Prostate gland (tissue), 2 donors: ENCODE data around the gene EWSR1. TPM values are rescaled to one million over a fixed set of nuclear protein-coding genes. Genes with fewer than 3 reads are reported as not detected.
A peak's percentile ranks its signal among the peaks of the same experiment; 100 is the strongest.

Source experiments
- DNase-seq: peaks from one replicate; pipeline ENCODE4 v3.0.0-alpha.2; 2019; ENCODE audit warnings: low spot score
- H3K27ac ChIP-seq, 2 donors: fragments of 200-600 bp; sonication (generic); 2 replicates each; pipeline ENCODE4 v1.5.1; 2017 to 2019
- H3K27me3 ChIP-seq: fragments of 200-600 bp; sonication (generic); replicated peaks from 2 replicates; pipeline ENCODE4 v1.5.1; 2019; ENCODE audit not compliant: insufficient read depth
- H3K36me3 ChIP-seq, 2 donors: fragments of 200-600 bp; sonication (generic); 1 replicate in 1 of 2; 2 replicates in 1 of 2; pipeline versions ENCODE4 v1.5.1 to v1.8.1; 2017 to 2019
- H3K4me1 ChIP-seq: fragments of 200-600 bp; sonication (generic); replicated peaks from 2 replicates; pipeline ENCODE4 v1.5.1; 2019
- H3K4me3 ChIP-seq, 2 donors: fragments of 200-600 bp; sonication (generic); 2 replicates each; pipeline ENCODE4 v1.5.1; 2017 to 2019
- H3K9me3 ChIP-seq: fragments of 200-600 bp; sonication (generic); 2 replicates; pipeline ENCODE4 v1.5.1; 2017
- POLR2A ChIP-seq: fragments of 450-650 bp; IDR thresholded peaks from one replicate; pipeline ENCODE4 v1.6.1; 2016; ENCODE audit warnings: antibody characterized with exemption, mild to moderate bottlenecking
- POLR2AphosphoS5 ChIP-seq: sonication (generic); formaldehyde crosslinking; IDR thresholded peaks from one replicate; pipeline ENCODE4 v1.6.1; 2017; ENCODE audit warnings: antibody characterized with exemption
- WGBS: methylation state at CpG from one replicate; pipeline ENCODE4 v1.1.5; 2018; 5-methylcytosine and 5-hydroxymethylcytosine counted together
- intact Hi-C: fragments of 100-400 bp; cut with DNase I; formaldehyde crosslinking; loops from one replicate; pipeline ENCODE4 v1.14.2; 2022
- total RNA-seq, 2 donors: library from RNA; depleted of rRNA; stranded (reverse); fragments of >200 nt; gene quantifications; one replicate each; pipeline ENCODE4 v1.1.0, GENCODE V29; 2016
- TF ChIP-seq, protein P1 (sequence below), 4 experiments: fragments of 200-600 bp in 2 of 4; fragments of 450-650 bp in 2 of 4; sonication (generic) in 2 of 4; IDR thresholded peaks; 1 replicate in 3 of 4; 2 replicates in 1 of 4; pipeline ENCODE4 v1.5.1; 2016 to 2019; ENCODE audit warnings: antibody characterized with exemption in 4 of 4, mild to moderate bottlenecking in 2 of 4, moderate library complexity in 2 of 4

Gene EWSR1
- total RNA-seq, 2 donors from 2014 or later = 181 to 213 TPM

DNA sequence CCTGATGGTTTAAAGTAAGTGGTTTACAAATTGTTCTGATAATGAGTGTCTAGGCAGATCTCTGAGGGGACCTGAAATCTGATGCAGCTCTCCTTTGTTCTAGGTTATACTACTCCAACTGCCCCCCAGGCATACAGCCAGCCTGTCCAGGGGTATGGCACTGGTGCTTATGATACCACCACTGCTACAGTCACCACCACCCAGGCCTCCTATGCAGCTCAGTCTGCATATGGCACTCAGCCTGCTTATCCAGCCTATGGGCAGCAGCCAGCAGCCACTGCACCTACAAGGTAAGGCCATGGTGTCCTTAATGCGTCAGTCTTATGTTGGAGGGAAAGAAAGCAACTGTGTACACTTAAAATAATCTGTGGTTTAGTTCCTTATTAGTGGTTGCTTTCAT is 9.9 kb downstream of the EWSR1 start:
- intact Hi-C loops = no loop called here
- H3K9me3 ChIP-seq = no peaks in the 10 kb centered on the region
- no peaks in the 10 kb centered on the region for H3K4me1 ChIP-seq
- TF ChIP-seq POLR2A = no peak
- TF ChIP-seq POLR2AphosphoS5 = no peak
- TF ChIP-seq, protein P1, sequence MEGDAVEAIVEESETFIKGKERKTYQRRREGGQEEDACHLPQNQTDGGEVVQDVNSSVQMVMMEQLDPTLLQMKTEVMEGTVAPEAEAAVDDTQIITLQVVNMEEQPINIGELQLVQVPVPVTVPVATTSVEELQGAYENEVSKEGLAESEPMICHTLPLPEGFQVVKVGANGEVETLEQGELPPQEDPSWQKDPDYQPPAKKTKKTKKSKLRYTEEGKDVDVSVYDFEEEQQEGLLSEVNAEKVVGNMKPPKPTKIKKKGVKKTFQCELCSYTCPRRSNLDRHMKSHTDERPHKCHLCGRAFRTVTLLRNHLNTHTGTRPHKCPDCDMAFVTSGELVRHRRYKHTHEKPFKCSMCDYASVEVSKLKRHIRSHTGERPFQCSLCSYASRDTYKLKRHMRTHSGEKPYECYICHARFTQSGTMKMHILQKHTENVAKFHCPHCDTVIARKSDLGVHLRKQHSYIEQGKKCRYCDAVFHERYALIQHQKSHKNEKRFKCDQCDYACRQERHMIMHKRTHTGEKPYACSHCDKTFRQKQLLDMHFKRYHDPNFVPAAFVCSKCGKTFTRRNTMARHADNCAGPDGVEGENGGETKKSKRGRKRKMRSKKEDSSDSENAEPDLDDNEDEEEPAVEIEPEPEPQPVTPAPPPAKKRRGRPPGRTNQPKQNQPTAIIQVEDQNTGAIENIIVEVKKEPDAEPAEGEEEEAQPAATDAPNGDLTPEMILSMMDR (IDR thresholded peaks at IDR 0.05) = no peak
- DNase-seq = no peak
- H3K36me3 ChIP-seq = peaks cover 2 to 17% of the 10 kb centered on the region in 2 donors
- no peaks in the 10 kb centered on the region for H3K27me3 ChIP-seq
- no peak overlapping the region for H3K27ac ChIP-seq
- no peak overlapping the region for H3K4me3 ChIP-seq
- WGBS = 89% methylated on average over 1 of the region's 1 CpG

DNA sequence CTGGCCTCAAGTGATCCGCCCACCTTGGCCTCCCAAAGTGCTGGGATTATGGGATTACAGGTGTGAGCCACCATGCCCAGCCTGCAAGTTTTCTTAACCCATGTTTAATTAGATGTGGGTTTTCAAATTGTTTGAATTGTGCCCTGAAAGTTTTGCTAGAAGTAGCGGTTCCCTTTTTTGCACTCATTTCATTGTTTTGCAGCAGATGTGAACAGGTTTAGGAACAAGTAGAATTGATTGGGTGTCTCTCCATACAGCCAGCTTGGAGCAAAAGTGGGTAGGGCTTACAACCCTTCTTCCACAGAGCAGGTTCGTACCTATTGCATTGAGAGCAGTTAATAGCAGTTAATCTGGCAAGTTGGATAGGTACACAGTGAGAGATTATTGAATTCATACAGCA is 16.1 kb downstream of the EWSR1 start:
- Histone ChIP-seq H3K36me3 (peaks cover 28 to 30% of the 10 kb centered on the region in 2 donors), H3K27ac (no peak overlapping the region), H3K4me3 (no peak overlapping the region), H3K4me1 (no peaks in the 10 kb centered on the region), H3K27me3 (no peaks in the 10 kb centered on the region), H3K9me3 (no peaks in the 10 kb centered on the region)
- DNase-seq = no peak
- intact Hi-C loops = no loop called here
- no peak for TF ChIP-seq POLR2A
- TF ChIP-seq, protein P1 (IDR thresholded peaks at IDR 0.05) = no peak
- TF ChIP-seq POLR2AphosphoS5 = no peak
- 96% methylated on average over 3 of the region's 3 CpGs for WGBS

DNA sequence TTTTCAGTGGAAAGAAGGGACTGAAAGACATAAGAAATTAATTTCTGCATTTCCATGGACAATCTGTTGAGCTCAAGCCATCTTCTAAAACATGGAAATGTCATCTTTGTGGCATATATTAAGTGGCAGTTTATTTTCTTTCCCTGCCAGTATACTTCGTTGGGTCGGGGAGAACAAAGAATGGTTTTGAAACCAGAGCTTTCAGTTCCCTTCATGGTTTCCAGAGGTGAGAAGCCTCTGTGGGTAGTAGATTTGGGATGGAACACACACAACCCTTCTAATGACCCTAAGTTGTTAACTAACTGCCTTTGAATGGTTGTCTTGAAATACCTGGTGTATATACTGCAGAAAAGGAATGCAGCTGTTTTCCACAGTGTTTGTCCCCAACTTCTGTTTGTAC is 20.8 kb downstream of the EWSR1 start:
- H3K36me3 ChIP-seq = peaks cover 21 to 23% of the 10 kb centered on the region in 2 donors
- no peaks in the 10 kb centered on the region for H3K27me3 ChIP-seq
- H3K4me3 ChIP-seq = no peak overlapping the region
- TF ChIP-seq POLR2A (no peak), POLR2AphosphoS5 (no peak)
- TF ChIP-seq, protein P1 (IDR thresholded peaks at IDR 0.05) = no peak
- no peak overlapping the region for H3K27ac ChIP-seq
- no peak for DNase-seq
- H3K9me3 ChIP-seq = no peaks in the 10 kb centered on the region
- intact Hi-C loops = no loop called here
- 14% methylated on average over 2 of the region's 2 CpGs for WGBS
- peaks cover 9% of the 10 kb centered on the region for H3K4me1 ChIP-seq

DNA sequence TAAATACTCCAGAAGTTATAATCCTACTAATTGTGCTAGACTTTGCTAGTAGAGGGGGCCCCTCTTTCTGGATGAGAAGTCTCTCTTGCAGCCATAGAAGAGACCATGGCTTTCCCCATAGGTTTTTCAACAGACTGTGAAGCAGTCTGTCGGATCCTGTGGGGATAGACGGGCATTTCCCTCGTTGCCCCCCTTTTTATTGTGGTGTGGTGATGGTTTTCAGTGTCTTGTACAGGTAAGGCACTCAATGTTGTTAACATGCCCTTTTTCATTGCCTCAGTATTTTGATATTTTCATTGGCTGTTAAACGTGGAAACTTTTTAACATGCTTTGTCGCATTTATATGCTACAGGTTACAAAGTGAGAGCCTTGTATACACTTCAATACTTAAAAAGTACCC is 22.0 kb downstream of the EWSR1 start:
- no peak for DNase-seq
- WGBS = 40% methylated on average over 5 of the region's 5 CpGs
- Histone ChIP-seq H3K9me3 (no peaks in the 10 kb centered on the region), H3K36me3 (peaks cover 13 to 21% of the 10 kb centered on the region in 2 donors), H3K4me1 (peaks cover 9% of the 10 kb centered on the region), H3K27ac (peak overlapping the region in 1 of 2 donors; percentile 25), H3K27me3 (no peaks in the 10 kb centered on the region), H3K4me3 (no peak overlapping the region)
- TF ChIP-seq POLR2A (no peak), POLR2AphosphoS5 (no peak)
- TF ChIP-seq, protein P1 (IDR thresholded peaks at IDR 0.05) = no peak
- intact Hi-C loops = no loop called here

DNA sequence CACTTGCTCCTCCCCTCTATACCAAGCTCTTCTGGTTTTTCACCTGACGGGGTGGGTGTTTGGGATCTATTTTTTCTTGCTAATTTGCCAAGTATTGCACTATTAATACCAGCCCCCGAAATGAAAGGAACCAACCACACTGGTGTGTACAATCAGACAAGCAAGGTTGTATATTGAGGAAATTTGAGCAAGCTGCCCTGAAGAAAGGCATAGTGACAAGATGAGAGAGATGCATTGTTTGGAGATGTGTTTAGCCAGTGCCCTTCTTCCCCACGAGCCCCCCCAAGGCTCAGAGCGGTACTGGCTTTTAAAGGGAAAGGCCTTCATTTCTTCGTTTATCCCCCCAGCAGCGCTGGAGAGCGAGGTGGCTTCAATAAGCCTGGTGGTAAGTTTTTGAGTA is 23.1 kb downstream of the EWSR1 start:
- intact Hi-C loops = no loop called here
- Histone ChIP-seq H3K27ac (peak overlapping the region in 1 of 2 donors; percentile 2), H3K9me3 (no peaks in the 10 kb centered on the region), H3K36me3 (peaks cover 15 to 23% of the 10 kb centered on the region in 2 donors), H3K4me3 (no peak overlapping the region), H3K4me1 (peaks cover 9% of the 10 kb centered on the region), H3K27me3 (no peaks in the 10 kb centered on the region)
- 54% methylated on average over 7 of the region's 7 CpGs for WGBS
- TF ChIP-seq POLR2AphosphoS5 = no peak
- TF ChIP-seq, protein P1 (IDR thresholded peaks at IDR 0.05) = no peak
- no peak for TF ChIP-seq POLR2A
- no peak for DNase-seq
